Skeletal muscle tissue (tissue), 1 donor: Measurements from ENCODE around the gene KLRC2. TPM values are rescaled to one million over a fixed set of nuclear protein-coding genes. Genes with fewer than 3 reads are reported as not detected.

Experiments
- total RNA-seq: library from RNA; depleted of rRNA; stranded (reverse); fragments of >200 nt; gene quantifications from one replicate; pipeline ENCODE4 v1.2.3, GENCODE V29; 2014

KLRC2 gene
- total RNA-seq, 1 donor from 2014 or later, result 1.0 TPM

Other genes with a start within 250 kb of the KLRC2 start
- 23.0 TPM for gene GABARAPL1, start 223.1 kb downstream of the KLRC2 start, total RNA-seq
- 0.52 TPM for gene KLRD1, start 128.1 kb downstream of the KLRC2 start, total RNA-seq
- gene KLRK1, start 46.0 kb downstream of the KLRC2 start, total RNA-seq, result 0.52 TPM
- gene KLRC4, start 26.3 kb downstream of the KLRC2 start, total RNA-seq, result not detected
- not detected for gene KLRC3, start 15.4 kb downstream of the KLRC2 start, total RNA-seq
- gene KLRC1, start 17.4 kb upstream of the KLRC2 start, total RNA-seq, result 1.0 TPM
- gene EIF2S3B, start 69.9 kb upstream of the KLRC2 start, total RNA-seq, result 1.0 TPM
- 13.0 TPM for gene MAGOHB, start 177.6 kb upstream of the KLRC2 start, total RNA-seq
- not detected for gene STYK1, start 238.0 kb upstream of the KLRC2 start, total RNA-seq